HEK293T (cell line): ENCODE data around the gene INPP5A.

Experiments used
- CTCF ChIA-PET: fragments of 350-600 bp; formaldehyde crosslinking; extraction: SDS; loops from one replicate; lab custom pipeline; 2021; ENCODE audit warnings: antibody characterized with exemption, inconsistent platforms; lab: Yijun Ruan, JAX
- POLR2A ChIA-PET: fragments of 350-600 bp; formaldehyde crosslinking; extraction: SDS; loops from one replicate; lab custom pipeline; 2020; ENCODE audit warnings: antibody characterized with exemption, inconsistent platforms; lab: Yijun Ruan, JAX
- DNase-seq: peaks from one replicate; pipeline ENCODE4 v3.0.0; 2012; ENCODE audit warnings: mixed read lengths; ENCODE audit errors: extremely low spot score
- ARNT ChIP-seq: fragments of 450-650 bp; IDR thresholded peaks from 2 replicates; pipeline ENCODE4 v1.6.1; 2017; ENCODE audit warnings: mild to moderate bottlenecking
- BHLHE40 ChIP-seq: fragments of 450-650 bp; IDR thresholded peaks from 2 replicates; pipeline ENCODE4 v1.6.1; 2016; ENCODE audit warnings: mild to moderate bottlenecking, moderate library complexity, borderline replicate concordance
- CTBP1 ChIP-seq: fragments of 450-650 bp; IDR thresholded peaks from 2 replicates; pipeline ENCODE4 v1.6.1; 2016; ENCODE audit warnings: borderline replicate concordance
- ELF4 ChIP-seq: fragments of 450-650 bp; IDR thresholded peaks from 2 replicates; pipeline ENCODE4 v1.6.1; 2017; ENCODE audit warnings: antibody characterized with exemption
- FOXA1 ChIP-seq: fragments of 450-650 bp; IDR thresholded peaks from 2 replicates; pipeline ENCODE4 v1.6.1; 2016; ENCODE audit warnings: mild to moderate bottlenecking
- FOXK2 ChIP-seq: fragments of 450-650 bp; IDR thresholded peaks from 2 replicates; pipeline ENCODE4 v1.6.1; 2016; ENCODE audit warnings: mild to moderate bottlenecking
- FOXM1 ChIP-seq: fragments of 450-650 bp; IDR thresholded peaks from 2 replicates; pipeline ENCODE4 v1.6.1; 2017; ENCODE audit warnings: mild to moderate bottlenecking, borderline replicate concordance
- HDGF ChIP-seq: fragments of 450-650 bp; IDR thresholded peaks from 2 replicates; pipeline ENCODE4 v1.6.1; 2017; ENCODE audit warnings: antibody characterized with exemption, borderline replicate concordance
- L3MBTL2 ChIP-seq: fragments of 450-650 bp; conservative IDR thresholded peaks from 2 replicates; pipeline ENCODE4 v1.6.1; 2016; ENCODE audit warnings: mild to moderate bottlenecking
- LEF1 ChIP-seq: fragments of 450-650 bp; IDR thresholded peaks from 2 replicates; pipeline ENCODE4 v1.6.1; 2017; ENCODE audit warnings: mild to moderate bottlenecking, borderline replicate concordance
- NFRKB ChIP-seq: fragments of 450-650 bp; IDR thresholded peaks from 2 replicates; pipeline ENCODE4 v1.6.1; 2016; ENCODE audit warnings: mild to moderate bottlenecking, moderate library complexity
- SP1 ChIP-seq: fragments of 450-650 bp; IDR thresholded peaks from 2 replicates; pipeline ENCODE4 v1.6.1; 2017
- SUZ12 ChIP-seq: fragments of 450-650 bp; IDR thresholded peaks from 2 replicates; pipeline ENCODE4 v1.6.1; 2016; ENCODE audit warnings: mild to moderate bottlenecking
- TARDBP ChIP-seq: fragments of 450-650 bp; IDR thresholded peaks from 2 replicates; pipeline ENCODE4 v1.6.1; 2016
- ZNF384 ChIP-seq: fragments of 450-650 bp; IDR thresholded peaks from 2 replicates; pipeline ENCODE4 v1.6.1; 2016
- TF ChIP-seq, protein P1 (sequence below): fragments of 450-650 bp; IDR thresholded peaks from 2 replicates; pipeline ENCODE4 v1.6.1; 2016

INPP5A gene

DNA sequence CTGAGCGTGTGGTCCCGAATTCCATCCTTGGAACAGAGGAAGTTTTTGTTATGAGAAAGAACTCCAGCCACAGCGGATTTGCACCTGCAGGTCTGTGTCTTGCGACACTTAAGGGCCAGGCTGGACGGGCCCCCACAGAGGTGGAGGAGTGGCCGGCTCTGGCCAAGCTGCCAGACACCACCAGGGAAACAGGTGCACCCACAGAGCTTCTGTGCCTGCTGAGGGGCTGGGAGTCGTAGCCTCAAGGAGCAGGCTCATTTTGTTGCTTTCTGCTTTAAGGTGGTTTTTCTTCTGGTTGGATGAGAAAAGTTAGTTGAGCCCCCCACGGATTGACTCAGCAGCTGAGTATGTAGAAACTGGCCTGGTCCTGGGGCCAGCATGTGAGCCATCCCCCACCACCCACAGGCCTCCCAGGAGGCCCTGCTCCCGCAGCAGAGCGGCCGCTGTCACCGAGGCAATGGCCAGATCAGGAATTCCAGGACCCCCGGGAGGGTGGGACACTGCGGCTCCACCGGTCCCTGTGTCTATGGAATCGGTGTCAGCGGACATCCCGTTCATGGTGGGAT is 206.4 kb downstream of the INPP5A start:
- ChIA-PET CTCF (no interaction called here), POLR2A (no interaction called here)
- TF ChIP-seq FOXA1 (no peak), ELF4 (no peak), SUZ12 (no peak), LEF1 (no peak)
- TF ChIP-seq, protein P1, sequence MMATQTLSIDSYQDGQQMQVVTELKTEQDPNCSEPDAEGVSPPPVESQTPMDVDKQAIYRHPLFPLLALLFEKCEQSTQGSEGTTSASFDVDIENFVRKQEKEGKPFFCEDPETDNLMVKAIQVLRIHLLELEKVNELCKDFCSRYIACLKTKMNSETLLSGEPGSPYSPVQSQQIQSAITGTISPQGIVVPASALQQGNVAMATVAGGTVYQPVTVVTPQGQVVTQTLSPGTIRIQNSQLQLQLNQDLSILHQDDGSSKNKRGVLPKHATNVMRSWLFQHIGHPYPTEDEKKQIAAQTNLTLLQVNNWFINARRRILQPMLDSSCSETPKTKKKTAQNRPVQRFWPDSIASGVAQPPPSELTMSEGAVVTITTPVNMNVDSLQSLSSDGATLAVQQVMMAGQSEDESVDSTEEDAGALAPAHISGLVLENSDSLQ = no peak
- DNase-seq = no peak

GRCh38 chr10:132744839-132745238 is 207.3 kb downstream of the INPP5A start:
- DNase-seq = no peak
- POLR2A ChIA-PET = no interaction called here
- CTCF ChIA-PET = no interaction called here
- TF ChIP-seq ZNF384 (no peak), NFRKB (no peak), LEF1 (no peak), BHLHE40 (no peak), SUZ12 (no peak), CTBP1 (no peak), FOXM1 (no peak), ARNT (no peak), L3MBTL2 (no peak), FOXA1 (no peak), TARDBP (no peak), ELF4 (no peak), FOXK2 (no peak), SP1 (no peak), HDGF (no peak)
- TF ChIP-seq, protein P1 = no peak

DNA sequence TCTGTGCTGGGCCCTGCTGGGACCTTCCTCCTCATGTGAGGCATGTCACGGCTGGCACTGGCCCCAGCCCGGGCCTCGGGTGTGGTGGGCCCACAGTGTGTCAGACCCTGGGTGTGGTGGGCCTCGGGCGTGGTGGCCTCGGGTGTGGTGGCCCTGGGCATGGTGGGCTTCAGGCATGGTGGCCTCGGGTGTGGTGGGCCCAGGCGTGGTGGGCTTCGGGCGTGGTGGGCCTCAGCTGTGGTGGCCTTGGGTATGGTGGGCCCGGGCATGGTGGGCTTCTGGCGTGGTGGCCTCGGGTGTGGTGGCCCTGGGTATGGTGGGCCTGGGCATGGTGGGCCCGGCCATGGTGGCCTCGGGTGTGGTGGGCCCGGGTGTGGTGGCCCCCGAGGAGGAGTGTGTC is 207.9 kb downstream of the INPP5A start:
- POLR2A ChIA-PET = no interaction called here
- DNase-seq = no peak
- CTCF ChIA-PET = no interaction called here
- TF ChIP-seq TARDBP (no peak), ARNT (no peak), BHLHE40 (no peak), HDGF (no peak), FOXM1 (no peak), FOXA1 (no peak), NFRKB (no peak), SUZ12 (no peak), LEF1 (no peak), CTBP1 (no peak), FOXK2 (no peak)
- TF ChIP-seq, protein P1 = no peak

GRCh38 chr10:132745971-132746370 is 208.4 kb downstream of the INPP5A start:
- ChIA-PET POLR2A (no interaction called here), CTCF (no interaction called here)
- TF ChIP-seq, protein P1 = no peak
- TF ChIP-seq SUZ12 = no peak
- TF ChIP-seq HDGF = no peak
- no peak for TF ChIP-seq LEF1
- TF ChIP-seq NFRKB = no peak
- no peak for TF ChIP-seq ZNF384
- TF ChIP-seq FOXA1 = no peak
- TF ChIP-seq CTBP1 = no peak
- no peak for TF ChIP-seq FOXM1
- no peak for TF ChIP-seq ARNT
- TF ChIP-seq ELF4 = no peak
- TF ChIP-seq L3MBTL2 = no peak
- no peak for TF ChIP-seq SP1
- TF ChIP-seq BHLHE40 = no peak
- no peak for TF ChIP-seq FOXK2
- no peak for TF ChIP-seq TARDBP
- DNase-seq = no peak

GRCh38 chr10:132746386-132746785 is 208.8 kb downstream of the INPP5A start:
- TF ChIP-seq NFRKB (no peak), HDGF (no peak), ARNT (no peak), TARDBP (no peak), SUZ12 (no peak), ELF4 (no peak), CTBP1 (no peak), SP1 (no peak), FOXA1 (no peak), ZNF384 (no peak), FOXK2 (no peak), BHLHE40 (no peak), L3MBTL2 (no peak), FOXM1 (no peak)
- TF ChIP-seq, protein P1 = no peak
- DNase-seq = no peak
- CTCF ChIA-PET = no interaction called here
- POLR2A ChIA-PET = no interaction called here
